Right hindlimb (tissue), 1 donor: ENCODE measurements around the gene HK2.
"Not testable (repeated sequence)": the region's sequence is repeated elsewhere in the genome, so short reads cannot be mapped to it uniquely, and the experiment has no call there.

Experiments used
- DNase-seq: peaks from one replicate; pipeline ENCODE4 v3.0.0-alpha.2; 2018

The HK2 gene

DNA sequence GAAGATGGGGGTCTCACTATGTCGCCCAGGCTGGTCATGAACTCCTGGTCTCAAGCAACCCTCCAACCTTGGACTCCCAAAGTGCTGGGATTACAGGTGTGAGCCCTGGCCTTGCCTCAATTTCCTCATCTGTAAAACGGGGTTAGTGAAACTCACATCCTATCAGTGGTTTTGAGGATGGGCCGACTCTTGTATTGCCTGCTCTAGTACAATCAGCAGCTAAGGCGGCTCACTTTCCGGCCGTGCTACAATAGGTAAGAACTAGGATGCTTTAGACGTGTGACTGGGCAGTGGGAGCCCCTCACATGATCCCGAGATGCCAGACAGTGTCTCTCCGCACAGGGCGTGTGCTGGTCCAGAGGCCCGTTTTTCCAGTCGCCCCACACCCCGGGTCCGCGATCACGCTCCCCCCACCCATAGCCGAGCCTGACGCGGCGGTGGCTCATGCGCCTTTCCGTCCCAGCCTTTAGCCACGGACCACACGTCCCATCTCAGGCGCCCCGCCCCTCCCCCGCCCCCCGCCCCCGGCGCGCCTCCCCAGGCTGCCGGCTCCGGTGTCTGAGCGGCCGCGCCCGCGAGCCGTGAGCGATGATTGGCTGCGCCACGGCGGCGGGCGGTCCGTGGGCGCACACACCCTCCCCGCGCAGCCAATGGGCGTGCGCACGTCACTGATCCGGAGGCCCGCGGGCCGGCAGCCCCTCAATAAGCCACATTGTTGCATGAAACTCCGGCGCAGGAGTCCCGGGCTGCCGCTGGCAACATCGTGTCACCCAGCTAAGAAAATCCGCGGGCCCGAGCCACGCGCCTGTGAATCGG is at the start of gene HK2:
Gene HK2 (plus strand): TSS at position 710 of the 816 bp plus-strand sequence. CDS start 454 bp downstream, outside the sequence.
- DNase-seq, result peak; percentile 95

DNA sequence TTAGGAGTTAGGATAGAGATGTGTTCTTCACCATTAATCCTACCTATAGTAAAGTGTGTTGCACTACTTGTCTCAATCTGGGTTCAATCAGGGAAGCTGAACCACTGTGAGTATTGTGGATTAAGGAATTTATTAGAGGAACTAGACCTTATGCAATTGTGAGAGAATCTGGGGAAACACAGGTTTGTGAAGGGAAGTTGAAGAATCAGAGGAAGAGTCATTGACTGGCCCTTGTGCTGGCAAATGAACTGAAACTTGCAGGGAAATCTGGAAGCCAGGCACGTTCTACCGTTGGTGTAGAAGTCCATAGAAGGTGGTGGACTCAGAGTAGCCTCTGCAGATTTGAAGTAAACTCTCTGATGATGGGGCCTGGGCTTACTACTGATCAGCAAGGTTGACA is 44.7 kb upstream of the HK2 start:
- DNase-seq, result no peak

DNA sequence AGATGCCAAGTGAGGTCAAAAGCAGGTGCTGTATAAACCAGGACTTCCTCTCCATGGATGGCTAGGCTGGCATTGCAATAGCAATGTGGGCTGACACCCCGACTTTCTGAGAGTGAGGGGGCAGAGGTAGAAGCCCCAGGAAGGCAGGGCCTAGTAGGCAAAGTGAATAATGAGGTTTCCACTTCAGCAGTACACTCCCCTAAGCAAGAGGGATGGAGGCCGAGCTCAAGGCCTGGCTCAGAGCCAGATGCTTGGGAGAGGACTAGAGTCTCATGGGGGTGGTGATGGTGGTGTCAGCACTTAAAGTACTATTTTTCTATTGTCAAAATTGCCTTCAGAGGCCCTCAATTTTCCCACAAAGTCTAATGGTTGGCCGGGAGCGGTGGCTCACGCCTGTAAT is 41.6 kb upstream of the HK2 start:
- DNase-seq, result no peak

DNA sequence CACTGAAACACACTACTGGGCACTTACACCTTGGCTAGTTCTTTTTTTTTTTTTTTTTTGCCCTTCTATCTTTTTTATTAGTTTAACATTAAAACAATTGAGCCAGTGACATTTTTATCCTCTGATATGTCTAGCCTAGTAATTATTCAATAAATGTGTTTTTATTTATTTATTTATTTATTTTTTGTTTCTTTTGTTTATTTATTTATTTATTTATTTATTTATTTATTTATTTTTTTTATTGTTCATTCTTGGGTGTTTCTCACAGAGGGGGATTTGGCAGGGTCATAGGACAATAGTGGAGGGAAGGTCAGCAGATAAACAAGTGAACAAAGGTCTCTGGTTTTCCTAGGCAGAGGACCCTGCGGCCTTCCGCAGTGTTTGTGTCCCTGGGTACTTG is 39.0 kb upstream of the HK2 start:
- DNase-seq, result not testable (repeated sequence)

DNA sequence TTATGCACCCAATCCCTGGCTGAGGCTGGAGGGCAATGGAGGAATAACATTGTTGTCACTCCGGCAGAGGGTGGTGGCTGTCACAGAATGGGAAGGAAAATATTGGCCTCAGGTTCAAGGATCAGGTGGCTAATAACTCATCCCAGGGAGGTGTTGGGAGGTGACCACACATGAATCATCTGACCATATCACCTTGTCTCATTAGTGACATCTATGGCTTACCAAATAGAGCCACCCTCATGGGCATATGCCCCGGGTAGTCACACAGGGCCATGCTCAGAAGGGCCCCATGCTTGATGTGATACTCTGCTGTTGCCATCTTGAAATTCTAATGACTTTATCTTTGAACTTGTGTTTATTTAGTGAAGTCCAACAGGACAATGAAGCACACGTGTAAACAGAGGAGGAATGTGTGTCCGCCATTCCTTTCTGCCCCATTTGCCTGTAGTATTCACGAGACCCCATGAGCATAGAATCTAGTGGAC is 27.5 kb upstream of the HK2 start:
- DNase-seq, result no peak

DNA sequence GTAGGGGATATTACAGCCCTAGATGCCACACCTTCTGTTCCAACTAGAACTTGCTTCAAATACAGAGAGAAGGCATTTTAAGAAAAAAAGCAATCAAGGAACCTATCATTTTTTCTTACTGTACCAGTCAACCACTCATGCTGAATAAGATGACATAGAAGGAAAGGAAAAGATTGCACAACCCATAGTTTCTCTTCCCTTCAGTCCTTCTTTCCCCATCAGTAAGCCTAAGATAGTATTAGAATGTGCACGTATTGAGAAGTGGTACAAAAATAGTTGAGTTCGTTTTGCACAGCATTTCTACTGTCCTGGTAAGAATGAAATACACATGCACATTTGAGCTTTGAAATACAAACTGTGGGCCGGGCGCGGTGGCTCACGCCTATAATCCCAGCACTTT is 27.0 kb upstream of the HK2 start:
- DNase-seq, result no peak

DNA sequence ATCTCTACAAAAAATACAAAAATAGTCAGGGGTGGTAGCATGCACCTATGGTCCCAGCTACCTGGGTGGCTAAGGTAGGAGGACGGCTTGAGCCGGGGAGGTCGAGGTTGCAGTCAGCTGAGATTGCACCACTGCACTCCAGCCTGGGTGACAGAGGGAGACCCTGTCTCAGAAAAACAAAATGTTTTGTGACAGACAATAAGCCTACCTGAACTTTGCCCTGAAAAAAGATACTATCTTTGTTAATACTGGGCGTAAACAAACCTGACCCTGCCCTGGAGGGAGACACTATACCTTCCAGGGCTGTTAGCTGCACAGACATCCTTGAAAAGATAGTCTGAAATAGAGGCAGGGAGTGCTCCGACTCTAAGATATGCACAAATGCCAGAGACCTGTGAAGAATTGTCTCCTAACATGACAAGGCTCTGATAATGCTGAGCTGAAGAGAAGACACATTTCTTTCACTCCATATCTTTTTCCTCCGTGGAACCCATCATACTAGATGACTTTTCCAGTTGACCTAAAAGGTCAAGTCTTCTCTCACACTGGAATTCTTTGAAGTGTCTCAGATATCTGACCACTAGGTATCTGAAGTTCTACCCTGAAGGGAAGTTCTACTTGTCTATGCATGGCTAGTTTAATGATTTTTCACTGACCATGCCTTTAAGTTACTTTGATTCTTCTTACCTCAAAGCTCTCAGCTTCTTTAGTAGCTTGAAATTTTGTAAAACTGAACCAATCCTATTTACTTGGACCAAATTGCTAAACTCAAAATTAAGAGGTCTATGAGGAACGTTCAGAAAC is 20.9 kb upstream of the HK2 start:
- no peak for DNase-seq

DNA sequence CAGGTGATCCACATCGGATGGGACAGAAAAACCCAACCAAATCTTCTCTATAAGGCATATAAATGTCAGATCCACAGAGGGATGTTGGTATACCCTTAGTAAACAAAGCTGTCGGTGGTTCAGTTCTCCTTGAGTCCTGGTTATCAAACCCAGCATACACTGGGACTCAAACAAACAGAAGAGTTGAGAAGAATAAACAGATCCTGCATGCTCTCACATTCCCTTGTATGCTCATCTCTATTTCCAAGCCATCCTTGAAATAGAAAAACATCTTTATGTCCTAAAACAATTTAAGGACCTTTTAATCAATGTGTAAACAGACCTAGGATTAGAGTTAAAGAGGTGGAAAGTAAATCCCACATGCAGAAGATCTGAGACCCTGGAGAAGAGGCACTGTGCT is 19.8 kb upstream of the HK2 start:
- DNase-seq, result no peak

DNA sequence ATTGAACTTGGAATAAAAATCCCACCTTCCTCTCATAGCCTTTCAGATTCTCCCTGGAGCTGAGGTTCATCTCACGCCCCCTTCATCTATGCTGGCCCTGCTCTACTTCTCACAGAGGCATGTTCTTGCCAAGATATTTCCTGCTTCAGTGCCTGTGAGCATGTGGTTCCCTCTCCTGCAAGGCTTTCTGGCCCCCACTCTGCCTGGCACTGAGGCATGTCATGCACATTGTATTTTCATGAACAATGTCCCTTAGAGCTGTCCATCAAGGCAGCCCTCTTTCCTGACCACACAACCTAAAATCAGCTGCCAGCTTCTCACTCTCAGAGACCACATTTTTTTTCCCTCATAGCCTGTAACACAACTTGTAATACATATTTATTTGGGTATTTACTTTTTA is 18.0 kb upstream of the HK2 start:
- no peak for DNase-seq

DNA sequence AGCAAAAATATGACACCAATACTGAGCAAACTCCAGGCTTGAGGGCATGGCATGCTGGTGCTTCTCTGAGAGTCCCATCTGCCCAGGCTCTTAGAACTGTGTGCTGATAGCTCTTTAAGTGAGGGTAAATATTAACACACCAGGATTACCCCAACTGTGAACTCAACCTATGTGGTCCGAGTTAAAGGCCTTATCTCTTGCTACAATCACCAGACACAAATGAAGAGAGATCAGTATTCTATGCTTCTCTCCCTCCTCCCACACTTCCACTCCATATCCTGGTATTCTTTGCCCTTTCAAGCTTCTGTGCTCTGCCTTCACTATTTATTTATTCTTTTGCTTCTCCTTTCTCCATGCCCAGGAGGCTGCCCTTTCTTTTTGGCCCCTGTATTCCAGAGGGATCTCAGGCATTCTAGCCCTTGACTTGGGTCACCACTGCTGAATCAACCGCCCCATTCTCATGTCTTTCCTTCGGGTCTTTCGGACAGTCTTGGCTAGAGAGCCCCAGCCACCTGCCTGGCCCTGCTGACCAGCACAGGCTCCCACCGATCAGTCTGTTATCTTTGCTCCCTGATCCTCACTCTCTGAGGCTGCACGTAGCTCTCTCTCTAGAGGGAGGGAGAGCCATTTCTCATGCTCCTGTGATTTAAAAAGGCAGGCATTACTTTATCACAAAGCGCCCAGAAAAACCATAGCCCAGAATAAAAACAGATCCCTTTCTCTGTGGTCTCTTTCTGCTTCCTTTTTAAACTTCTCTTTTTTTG is 17.2 kb upstream of the HK2 start:
- DNase-seq, result no peak

DNA sequence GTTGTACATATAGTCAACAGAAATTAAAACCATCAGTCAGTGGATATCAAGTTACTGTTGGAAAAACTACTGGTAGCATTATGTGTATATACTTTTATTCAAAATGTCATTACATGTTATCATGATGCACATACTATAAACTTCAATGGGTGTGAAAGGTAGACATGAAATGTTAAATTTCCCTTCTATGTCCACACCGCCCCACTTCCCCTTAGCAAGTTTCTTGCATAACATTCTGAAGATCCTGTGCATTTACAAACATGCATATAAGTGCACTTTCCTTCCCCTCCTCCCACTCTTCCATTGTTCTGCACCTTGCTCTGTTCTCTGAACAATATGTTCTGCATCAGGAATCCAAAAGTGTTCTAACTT is 16.6 kb upstream of the HK2 start:
- no peak for DNase-seq

DNA sequence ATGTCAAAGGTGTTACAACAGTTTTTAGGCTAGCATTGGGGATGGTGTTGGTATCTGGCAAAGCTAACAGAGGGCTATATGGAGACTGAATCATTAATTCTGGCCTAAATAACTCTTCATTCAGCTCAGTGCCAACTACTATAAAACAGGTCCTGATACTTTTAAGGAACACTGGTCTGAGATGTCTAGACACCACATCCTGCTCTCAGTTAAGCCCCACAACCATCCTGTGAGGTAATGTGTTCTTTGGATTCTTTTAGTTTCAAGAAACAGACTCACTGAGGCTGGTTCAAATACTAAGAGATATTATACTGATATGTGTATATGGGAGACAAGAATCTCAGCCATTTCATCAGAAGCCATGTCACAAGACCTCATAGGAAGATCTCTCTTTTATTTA is 14.2 kb upstream of the HK2 start:
- DNase-seq, result no peak

DNA sequence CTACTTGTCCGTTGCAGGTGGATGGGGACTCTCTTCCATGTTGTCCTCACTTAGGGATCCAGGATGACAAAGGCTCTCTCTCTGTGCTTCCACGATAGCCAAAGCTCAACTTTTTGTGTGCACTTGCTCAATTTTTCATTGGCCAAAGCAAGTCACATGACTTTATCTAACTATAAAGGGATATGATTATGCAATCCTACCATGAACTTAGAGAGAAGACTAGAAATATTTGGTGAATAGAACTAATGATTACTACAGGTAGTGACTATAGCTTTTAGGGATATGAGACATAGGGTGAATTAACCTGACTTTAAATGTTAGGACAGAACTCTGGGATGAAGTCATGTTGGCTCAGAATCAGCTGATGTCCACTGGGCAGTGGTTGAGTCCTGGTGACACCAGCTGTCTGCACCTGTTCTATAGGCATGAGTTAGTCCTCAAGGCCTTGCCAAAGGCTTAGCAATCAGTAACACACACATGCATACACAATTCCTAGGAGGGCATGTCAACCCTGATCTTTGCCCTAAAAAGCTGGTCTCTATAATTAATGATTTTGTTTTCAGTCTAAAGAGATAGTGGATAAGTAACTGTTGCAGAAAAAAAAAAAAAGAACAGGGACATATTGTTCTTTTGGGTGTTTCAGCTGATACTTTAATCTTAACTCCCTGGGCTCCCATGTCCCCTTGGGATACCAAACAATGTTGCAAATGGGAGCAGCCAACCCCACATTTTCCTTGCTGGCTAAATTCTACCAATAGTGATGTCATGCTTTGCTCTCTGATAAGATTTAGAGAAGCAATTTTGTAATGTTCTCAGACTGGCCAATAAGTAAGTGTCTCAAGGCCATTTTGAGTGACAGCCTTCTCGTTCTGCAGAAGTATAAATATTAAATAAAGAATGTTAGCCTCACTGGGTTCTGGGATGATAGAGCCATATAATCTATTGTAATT is 12.5 kb upstream of the HK2 start:
- DNase-seq, result no peak

DNA sequence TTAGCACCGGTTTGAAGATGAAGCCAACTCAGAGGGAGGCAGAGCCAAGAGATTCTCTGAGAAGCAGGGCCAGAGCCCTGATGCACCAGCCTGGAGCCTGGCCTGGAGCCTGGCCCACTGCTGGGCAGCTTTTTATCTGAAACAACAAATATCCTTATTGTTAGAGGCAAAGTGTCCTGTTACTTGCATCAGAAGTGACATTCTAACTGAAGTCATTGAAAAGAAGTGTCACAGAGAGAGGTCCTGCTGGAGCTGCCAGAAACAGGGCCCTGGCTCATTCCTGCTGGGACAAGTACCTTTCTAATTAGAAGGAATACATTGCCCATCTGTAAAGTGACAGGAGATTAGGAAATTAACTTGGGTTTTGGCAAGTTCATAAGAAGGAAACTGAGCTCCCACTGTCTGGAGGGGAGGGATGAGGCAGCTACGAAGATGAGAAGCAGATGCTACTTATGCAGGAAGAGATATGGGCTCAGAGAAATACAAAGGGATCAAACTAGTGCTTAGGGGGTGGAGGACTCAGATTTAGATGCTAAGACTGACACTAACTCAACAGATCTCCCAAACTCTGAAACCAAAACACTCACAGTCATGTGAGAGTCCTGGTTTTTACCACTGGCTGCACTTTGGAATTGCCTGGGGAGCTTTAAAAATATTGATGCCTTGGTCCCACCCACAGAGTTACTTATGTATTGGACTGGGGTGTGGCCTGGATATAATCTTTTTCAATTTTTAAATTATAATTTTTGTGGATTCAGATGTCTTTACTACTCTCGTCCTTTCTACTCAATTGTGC is 11.0 kb upstream of the HK2 start:
- no peak for DNase-seq

DNA sequence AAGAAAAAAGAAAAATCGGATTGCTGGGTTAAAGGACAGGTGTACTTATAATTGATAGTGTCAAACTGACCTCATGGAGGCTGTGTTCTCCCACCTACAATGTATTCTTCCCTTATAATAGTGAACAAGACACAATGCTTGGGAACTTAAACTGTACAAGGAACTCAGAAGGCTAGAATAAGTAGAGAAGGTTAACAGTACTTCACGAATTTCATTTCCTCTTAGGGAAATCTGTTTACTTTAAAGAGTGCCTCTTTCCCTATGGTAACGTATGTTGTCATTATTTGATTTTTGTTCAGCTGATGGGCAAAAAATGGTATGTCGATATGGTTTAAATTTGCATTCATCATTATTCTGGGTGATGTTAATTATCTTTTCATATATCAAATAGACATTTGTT is 9.2 kb upstream of the HK2 start:
- DNase-seq, result no peak

DNA sequence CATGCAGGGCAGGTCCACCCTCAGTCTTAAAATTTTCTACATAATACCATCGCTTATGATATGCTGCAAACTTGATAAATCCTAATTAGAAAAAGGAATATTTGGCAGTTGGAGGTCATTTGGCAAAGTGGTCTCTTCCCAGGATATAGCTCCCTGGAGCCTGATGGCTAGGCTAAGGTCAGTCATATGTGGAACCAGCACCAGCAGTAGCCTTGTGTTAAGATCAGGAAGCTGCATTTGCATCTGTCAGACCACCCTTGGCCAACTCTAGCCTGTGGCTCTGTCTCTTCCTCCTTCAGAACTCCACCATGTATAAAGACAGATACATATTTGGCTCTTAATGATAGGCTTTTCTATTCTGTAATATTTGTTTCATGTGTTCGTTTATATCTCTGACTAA is 5.4 kb upstream of the HK2 start:
- no peak for DNase-seq

DNA sequence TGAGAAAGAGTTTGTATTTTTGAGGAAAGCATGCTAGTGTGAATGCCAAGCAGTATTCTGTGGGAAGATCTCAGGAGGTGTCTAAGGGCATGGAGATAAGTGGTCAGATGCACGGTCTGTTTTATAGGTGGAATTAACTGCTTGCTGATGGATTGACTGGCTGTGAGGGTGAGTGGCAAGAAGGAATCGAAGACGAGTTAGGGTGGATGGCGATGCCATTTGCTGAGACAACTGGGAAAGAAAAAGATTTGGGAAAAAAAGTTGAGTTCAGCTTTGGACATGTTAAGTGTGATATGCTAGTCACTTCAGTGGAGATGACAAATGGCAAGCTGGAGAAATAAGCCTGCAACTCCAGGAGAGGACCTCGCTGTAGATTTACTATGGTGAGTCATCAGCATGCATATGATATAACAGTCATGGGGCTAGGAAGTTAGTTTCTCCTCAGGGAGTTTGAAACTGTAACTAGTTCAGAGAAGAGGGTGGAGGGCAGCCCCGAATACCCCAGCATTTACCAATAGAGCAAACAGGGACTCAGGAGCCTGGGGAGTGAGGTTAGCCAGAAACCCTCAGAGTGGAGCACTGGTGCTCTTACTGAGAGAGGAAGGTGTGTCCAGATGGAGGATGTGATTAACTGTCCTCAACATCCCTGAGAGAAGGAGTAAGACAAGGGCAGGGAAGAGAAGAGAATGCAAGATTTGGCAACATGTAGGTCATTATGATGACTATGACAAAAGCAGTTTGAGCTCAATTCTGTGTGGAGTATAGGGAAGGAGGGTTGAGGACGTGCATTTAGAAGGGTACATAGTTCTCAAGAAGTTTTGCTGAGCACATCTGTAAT is 2.0 kb upstream of the HK2 start:
- DNase-seq, result no peak

DNA sequence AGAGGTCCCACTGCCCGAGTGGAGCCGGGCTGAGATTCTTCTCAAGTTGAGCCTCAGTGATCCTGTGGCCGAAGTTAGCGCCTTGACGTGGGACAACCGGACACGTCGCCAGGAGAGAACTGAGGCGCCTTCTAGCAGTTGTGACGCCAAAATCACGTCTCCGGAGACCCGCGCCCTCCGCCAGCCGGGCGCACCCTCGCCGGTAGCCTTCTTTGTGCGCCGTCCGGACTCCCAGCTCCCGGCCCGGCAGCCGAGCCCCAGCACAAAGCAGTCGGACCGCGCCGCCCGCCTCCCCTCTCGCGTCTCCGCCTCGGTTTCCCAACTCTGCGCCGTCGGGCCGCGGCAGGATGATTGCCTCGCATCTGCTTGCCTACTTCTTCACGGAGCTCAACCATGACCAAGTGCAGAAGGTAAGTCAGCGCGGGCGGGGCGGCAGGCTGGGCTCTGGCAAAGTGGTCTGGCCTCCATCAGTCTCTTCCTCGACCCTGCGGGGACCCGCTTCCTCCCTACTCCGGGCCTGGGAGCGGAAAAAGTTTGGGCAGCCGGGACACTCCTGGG is 386 bp downstream of the HK2 start:
- peak; percentile 38 for DNase-seq

DNA sequence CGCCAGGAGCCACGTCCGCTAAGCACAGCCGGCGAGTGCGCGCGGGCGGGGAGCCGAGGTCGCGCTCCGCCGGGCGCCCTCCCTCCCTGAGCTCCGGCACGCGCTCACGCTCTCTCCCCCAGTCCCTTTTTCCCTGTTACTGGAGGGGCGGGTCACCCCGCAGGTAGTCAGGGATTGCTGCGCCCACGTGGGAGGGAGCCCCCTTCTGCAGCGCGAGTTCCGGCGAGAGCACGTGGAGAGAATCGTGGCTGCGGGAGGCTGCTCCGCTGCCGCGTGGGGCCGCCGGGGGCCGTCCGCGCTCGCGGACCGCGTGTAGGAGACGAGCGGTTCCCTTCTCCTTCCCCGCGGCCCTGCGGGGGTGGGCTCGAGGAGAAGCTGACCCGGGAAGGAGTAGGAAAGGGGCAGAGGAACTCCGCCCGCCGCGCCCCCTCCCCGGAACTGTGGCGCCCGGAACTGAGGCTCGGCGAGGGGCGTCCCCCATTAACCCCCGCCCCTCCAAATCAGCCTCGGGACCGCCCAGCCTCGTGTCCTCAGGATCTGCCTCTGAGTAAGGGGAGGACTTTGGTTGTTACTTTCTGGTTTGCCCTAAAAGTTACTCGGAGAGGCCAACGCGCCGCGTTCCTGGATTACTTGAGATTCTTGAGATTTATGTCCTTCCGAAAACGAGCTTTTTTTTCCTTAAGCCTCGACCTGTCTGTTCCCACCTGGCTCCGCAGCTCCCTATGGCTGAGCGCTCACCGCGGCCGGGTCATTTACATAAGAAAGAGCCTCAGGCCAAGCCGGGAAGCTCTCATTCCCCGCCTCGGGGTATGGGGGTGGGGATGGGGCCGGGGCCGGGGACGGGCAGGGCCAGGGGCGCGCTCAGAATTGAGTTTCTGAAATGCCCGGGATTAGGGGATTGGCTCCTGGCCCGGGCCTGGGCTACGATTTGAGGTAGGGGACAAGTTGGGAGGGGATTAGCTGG is 1.1 kb downstream of the HK2 start:
- peak; percentile 85 for DNase-seq
